ENCODE data around the gene GALNT18.

- no peak for TF ChIP-seq EGR1 (IDR thresholded peaks at IDR 0.05)
- TF ChIP-seq, protein P1, sequence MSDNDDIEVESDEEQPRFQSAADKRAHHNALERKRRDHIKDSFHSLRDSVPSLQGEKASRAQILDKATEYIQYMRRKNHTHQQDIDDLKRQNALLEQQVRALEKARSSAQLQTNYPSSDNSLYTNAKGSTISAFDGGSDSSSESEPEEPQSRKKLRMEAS (IDR thresholded peaks at IDR 0.05): no peak
- no peak for TF ChIP-seq CEBPB (IDR thresholded peaks at IDR 0.05)
- no peak for TF ChIP-seq CREB1 (IDR thresholded peaks at IDR 0.05; ENCODE audit: low read depth)
- TF ChIP-seq NFIC (IDR thresholded peaks at IDR 0.05): no peak
- TF ChIP-seq, protein P2, sequence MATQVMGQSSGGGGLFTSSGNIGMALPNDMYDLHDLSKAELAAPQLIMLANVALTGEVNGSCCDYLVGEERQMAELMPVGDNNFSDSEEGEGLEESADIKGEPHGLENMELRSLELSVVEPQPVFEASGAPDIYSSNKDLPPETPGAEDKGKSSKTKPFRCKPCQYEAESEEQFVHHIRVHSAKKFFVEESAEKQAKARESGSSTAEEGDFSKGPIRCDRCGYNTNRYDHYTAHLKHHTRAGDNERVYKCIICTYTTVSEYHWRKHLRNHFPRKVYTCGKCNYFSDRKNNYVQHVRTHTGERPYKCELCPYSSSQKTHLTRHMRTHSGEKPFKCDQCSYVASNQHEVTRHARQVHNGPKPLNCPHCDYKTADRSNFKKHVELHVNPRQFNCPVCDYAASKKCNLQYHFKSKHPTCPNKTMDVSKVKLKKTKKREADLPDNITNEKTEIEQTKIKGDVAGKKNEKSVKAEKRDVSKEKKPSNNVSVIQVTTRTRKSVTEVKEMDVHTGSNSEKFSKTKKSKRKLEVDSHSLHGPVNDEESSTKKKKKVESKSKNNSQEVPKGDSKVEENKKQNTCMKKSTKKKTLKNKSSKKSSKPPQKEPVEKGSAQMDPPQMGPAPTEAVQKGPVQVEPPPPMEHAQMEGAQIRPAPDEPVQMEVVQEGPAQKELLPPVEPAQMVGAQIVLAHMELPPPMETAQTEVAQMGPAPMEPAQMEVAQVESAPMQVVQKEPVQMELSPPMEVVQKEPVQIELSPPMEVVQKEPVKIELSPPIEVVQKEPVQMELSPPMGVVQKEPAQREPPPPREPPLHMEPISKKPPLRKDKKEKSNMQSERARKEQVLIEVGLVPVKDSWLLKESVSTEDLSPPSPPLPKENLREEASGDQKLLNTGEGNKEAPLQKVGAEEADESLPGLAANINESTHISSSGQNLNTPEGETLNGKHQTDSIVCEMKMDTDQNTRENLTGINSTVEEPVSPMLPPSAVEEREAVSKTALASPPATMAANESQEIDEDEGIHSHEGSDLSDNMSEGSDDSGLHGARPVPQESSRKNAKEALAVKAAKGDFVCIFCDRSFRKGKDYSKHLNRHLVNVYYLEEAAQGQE (IDR thresholded peaks at IDR 0.05; ENCODE audit: low read depth): no peak
- no peak for TF ChIP-seq TAF1 (IDR thresholded peaks at IDR 0.05; ENCODE audit: low read depth)
- TF ChIP-seq EP300 (IDR thresholded peaks at IDR 0.05; ENCODE audit: borderline replicate concordance): no peak
- TF ChIP-seq TEAD4 (IDR thresholded peaks at IDR 0.05): no peak
- no peak for TF ChIP-seq YY1 (IDR thresholded peaks at IDR 0.05; ENCODE audit: low read depth)
- TF ChIP-seq FOXM1 (IDR thresholded peaks at IDR 0.05; ENCODE audit: borderline replicate concordance, low read depth): no peak
- TF ChIP-seq ZBTB7A (IDR thresholded peaks at IDR 0.05; ENCODE audit: low read depth): no peak
- TF ChIP-seq, protein P3, sequence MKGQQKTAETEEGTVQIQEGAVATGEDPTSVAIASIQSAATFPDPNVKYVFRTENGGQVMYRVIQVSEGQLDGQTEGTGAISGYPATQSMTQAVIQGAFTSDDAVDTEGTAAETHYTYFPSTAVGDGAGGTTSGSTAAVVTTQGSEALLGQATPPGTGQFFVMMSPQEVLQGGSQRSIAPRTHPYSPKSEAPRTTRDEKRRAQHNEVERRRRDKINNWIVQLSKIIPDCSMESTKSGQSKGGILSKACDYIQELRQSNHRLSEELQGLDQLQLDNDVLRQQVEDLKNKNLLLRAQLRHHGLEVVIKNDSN (IDR thresholded peaks at IDR 0.05): no peak
- TF ChIP-seq RAD21 (IDR thresholded peaks at IDR 0.05; ENCODE audit: low read depth): no peak
Observed at GRCh38 chr11:11432621-11433319, 189.0 kb downstream of the GALNT18 start.

Measured in Ishikawa (cell line).